Osteoblast (primary cell): Measurements from ENCODE around the gene HLF. TPM values are rescaled to one million over a fixed set of nuclear protein-coding genes. Genes with fewer than 3 reads are reported as not detected.

Experiments used
- DNase-seq: peaks from one replicate; pipeline ENCODE4 v3.0.0; 2011; ENCODE audit warnings: low spot score, mixed read lengths; ENCODE audit not compliant: insufficient read length; ENCODE audit errors: missing footprints
- H2AFZ ChIP-seq: 2 replicates; pipeline ENCODE4 v1.6.0; 2011; ENCODE audit warnings: mild to moderate bottlenecking, low read length
- H3K27ac ChIP-seq: 2 replicates; pipeline ENCODE4 v1.5.1; 2011; ENCODE audit warnings: mild to moderate bottlenecking, low read depth, low read length, moderate library complexity
- H3K27me3 ChIP-seq: 2 replicates; pipeline ENCODE4 v1.6.0; 2012; ENCODE audit warnings: mild to moderate bottlenecking, control low read depth, inconsistent platforms, low read length, moderate library complexity; ENCODE audit not compliant: insufficient read depth
- H3K36me3 ChIP-seq: 2 replicates; pipeline ENCODE4 v1.5.1; 2011; ENCODE audit warnings: mild to moderate bottlenecking, low read length, control low read depth, moderate library complexity; ENCODE audit not compliant: insufficient read depth
- H3K4me1 ChIP-seq: 2 replicates; pipeline ENCODE4 v1.5.1; 2011; ENCODE audit warnings: mild to moderate bottlenecking, low read length, control low read depth, moderate library complexity; ENCODE audit not compliant: insufficient read depth
- H3K4me2 ChIP-seq: 2 replicates; pipeline ENCODE4 v1.6.0; 2011; ENCODE audit warnings: mild to moderate bottlenecking, low read length; ENCODE audit not compliant: insufficient read depth
- H3K4me3 ChIP-seq: fragments of 200-600 bp; sonication (generic); 3 replicates; pipeline ENCODE4 v1.5.1; 2012; ENCODE audit warnings: mild to moderate bottlenecking, low read length, inconsistent platforms; ENCODE audit not compliant: insufficient read depth
- H3K79me2 ChIP-seq: 2 replicates; pipeline ENCODE4 v1.6.0; 2012; ENCODE audit warnings: mild to moderate bottlenecking, low read length, control low read depth, inconsistent platforms; ENCODE audit not compliant: insufficient read depth
- H3K9me3 ChIP-seq: 2 replicates; pipeline ENCODE4 v1.5.1; 2011; ENCODE audit warnings: low read depth, low read length, control low read depth
- H4K20me1 ChIP-seq: 2 replicates; pipeline ENCODE4 v1.6.0; 2012; ENCODE audit warnings: mild to moderate bottlenecking, low read length, control low read depth; ENCODE audit not compliant: insufficient read depth
- total RNA-seq: library from RNA; depleted of rRNA; stranded (reverse); fragments of >200 nt; gene quantifications from 2 replicates; pipeline ENCODE4 v1.2.3, GENCODE V29; 2012
- TF ChIP-seq, protein P1 (sequence below): IDR thresholded peaks from 2 replicates; pipeline ENCODE4 v1.5.1; 2011; ENCODE audit warnings: mild to moderate bottlenecking, low read depth, low read length, moderate library complexity; ENCODE audit errors: extremely low read depth

HLF gene
- total RNA-seq, 1 donor = under 0.01 TPM

DNA sequence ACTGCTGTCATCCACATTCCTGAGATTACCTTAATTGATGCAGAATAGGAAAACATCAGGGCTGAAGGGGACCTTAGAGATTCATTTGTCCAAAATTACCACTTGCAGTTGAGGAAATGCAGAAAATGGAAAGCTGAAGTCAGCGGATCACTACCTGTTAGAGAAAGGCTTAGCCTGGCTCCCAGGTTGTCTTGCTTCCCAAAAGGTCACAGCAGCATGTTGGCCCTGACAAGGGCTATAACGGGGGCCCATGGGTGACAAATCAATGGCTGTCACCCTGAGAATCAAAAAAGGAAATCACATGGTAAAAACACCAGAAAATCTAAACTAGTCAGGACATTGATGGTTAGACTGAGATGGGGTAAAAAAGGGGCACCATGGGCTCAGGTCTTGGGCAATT is 51.7 kb downstream of the HLF start:
- no peaks in the 10 kb centered on the region for H3K9me3 ChIP-seq
- no peaks in the 10 kb centered on the region for H3K79me2 ChIP-seq
- no peak for DNase-seq
- no peaks in the 10 kb centered on the region for H3K36me3 ChIP-seq
- no peak overlapping the region for H3K27ac ChIP-seq
- H3K4me1 ChIP-seq = no peaks in the 10 kb centered on the region
- TF ChIP-seq, protein P1, sequence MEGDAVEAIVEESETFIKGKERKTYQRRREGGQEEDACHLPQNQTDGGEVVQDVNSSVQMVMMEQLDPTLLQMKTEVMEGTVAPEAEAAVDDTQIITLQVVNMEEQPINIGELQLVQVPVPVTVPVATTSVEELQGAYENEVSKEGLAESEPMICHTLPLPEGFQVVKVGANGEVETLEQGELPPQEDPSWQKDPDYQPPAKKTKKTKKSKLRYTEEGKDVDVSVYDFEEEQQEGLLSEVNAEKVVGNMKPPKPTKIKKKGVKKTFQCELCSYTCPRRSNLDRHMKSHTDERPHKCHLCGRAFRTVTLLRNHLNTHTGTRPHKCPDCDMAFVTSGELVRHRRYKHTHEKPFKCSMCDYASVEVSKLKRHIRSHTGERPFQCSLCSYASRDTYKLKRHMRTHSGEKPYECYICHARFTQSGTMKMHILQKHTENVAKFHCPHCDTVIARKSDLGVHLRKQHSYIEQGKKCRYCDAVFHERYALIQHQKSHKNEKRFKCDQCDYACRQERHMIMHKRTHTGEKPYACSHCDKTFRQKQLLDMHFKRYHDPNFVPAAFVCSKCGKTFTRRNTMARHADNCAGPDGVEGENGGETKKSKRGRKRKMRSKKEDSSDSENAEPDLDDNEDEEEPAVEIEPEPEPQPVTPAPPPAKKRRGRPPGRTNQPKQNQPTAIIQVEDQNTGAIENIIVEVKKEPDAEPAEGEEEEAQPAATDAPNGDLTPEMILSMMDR = no peak
- H3K27me3 ChIP-seq = no peaks in the 10 kb centered on the region
- no peak overlapping the region for H3K4me3 ChIP-seq
- no peak overlapping the region for H2AFZ ChIP-seq
- no peak overlapping the region for H3K4me2 ChIP-seq
- no peaks in the 10 kb centered on the region for H4K20me1 ChIP-seq

DNA sequence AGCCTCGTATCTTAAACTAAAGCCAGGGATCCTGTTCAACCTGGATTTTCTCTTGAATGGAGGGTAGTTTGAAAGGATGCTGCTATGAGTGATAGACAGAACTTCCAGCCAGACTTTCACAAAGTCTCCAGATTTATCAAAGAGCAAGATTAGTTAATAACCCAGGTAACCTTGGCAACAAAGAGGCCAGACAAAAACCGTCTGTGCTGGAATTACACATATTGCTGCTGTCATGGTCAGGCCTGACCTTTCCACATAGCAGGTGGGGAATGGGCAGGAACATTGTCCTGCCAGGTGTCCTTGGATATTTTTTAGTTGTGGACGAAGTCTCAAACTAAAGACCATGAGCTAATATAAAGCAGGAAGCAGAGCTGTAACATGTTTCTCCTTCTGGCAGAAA is 52.5 kb downstream of the HLF start:
- H3K27ac ChIP-seq = no peak overlapping the region

DNA sequence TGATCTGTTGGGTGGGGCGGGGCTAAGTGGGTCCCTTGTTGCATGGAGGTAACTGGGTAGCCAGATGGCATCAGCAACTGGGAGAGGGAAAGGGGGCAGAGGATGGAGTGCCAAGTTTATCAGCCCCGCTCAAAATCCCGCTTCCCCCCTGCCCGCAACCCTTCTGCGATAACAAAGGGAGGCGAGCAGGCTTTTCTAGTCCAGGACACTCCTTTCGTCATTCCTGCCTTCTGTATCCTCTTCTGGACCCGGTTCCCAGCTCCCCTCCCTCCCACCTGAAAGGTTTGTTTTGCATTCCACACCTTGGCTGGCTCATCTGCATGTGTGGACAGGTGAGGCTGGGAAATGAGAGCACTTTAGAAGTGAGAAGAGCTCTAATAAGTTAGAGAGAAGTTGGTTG is 53.3 kb downstream of the HLF start:
- TF ChIP-seq, protein P1 = no peak
- Histone ChIP-seq H3K9me3 (no peaks in the 10 kb centered on the region), H3K4me3 (no peak overlapping the region), H3K4me1 (no peaks in the 10 kb centered on the region), H4K20me1 (no peaks in the 10 kb centered on the region), H3K36me3 (no peaks in the 10 kb centered on the region), H3K4me2 (no peak overlapping the region), H3K79me2 (no peaks in the 10 kb centered on the region), H3K27ac (no peak overlapping the region), H3K27me3 (no peaks in the 10 kb centered on the region), H2AFZ (no peak overlapping the region)
- no peak for DNase-seq

More for the DNA sequence above, 52.5 kb downstream of the HLF start:
- H3K4me3 ChIP-seq = no peak overlapping the region
- no peaks in the 10 kb centered on the region for H3K4me1 ChIP-seq
- H3K9me3 ChIP-seq = no peaks in the 10 kb centered on the region
- no peaks in the 10 kb centered on the region for H3K79me2 ChIP-seq
- no peaks in the 10 kb centered on the region for H3K27me3 ChIP-seq
- no peak overlapping the region for H3K4me2 ChIP-seq
- DNase-seq = no peak
- TF ChIP-seq, protein P1 = no peak
- H4K20me1 ChIP-seq = no peaks in the 10 kb centered on the region
- no peaks in the 10 kb centered on the region for H3K36me3 ChIP-seq
- H2AFZ ChIP-seq = no peak overlapping the region

DNA sequence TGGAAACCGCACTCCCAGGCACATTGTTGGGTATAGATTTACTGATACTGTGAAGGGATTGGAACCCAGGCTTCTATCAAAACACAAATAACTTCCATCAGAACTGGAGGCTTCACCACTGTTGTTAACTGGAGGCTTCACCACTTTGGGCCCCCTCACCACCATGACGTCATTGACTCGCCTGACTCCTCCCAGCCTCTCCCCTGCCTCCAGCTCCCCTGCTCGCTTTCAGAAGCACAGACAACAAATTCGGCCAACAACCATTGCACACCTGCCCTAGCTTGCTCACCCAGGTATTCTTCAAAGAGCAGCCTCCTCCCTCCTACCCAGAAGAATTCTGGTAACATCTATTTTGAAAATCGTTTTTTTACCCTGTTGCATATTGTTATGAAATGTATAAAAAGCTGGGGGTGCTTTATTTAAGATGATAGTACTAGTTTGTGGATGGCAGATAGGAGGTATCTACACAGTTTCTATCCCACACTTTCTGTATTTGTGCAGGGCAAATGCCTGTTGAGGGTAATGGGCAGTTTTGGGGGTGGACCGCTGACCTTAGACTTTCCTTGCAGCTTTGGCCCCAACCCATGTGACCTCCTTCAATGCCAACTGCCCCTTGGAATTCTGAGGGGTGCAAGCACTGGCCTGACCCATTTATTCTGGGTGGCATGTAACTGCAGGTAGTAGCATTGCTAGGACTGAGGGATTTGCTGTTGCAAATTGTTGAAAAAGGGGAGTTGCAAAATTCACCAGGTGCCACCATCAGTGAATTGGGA is 54.1 kb downstream of the HLF start:
- Histone ChIP-seq H3K4me2 (no peak overlapping the region), H2AFZ (no peak overlapping the region), H3K27ac (no peak overlapping the region), H3K4me3 (no peak overlapping the region), H3K36me3 (no peaks in the 10 kb centered on the region), H3K27me3 (no peaks in the 10 kb centered on the region), H4K20me1 (no peaks in the 10 kb centered on the region), H3K79me2 (no peaks in the 10 kb centered on the region), H3K4me1 (no peaks in the 10 kb centered on the region), H3K9me3 (no peaks in the 10 kb centered on the region)
- TF ChIP-seq, protein P1 = no peak
- DNase-seq = no peak
